NT2/D1 (cell line): Measurements from ENCODE around the gene SRL.

Source experiments
- SUZ12 ChIP-seq: IDR thresholded peaks from 2 replicates; pipeline ENCODE4 v1.6.1; 2011; ENCODE audit not compliant: insufficient read length, insufficient read depth; ENCODE audit errors: extremely low read depth
- YY1 ChIP-seq: IDR thresholded peaks from 2 replicates; pipeline ENCODE4 v1.6.1; 2011; ENCODE audit not compliant: insufficient read length, insufficient read depth
- ZNF274 ChIP-seq: IDR thresholded peaks from 2 replicates; pipeline ENCODE4 v1.6.1; 2011; ENCODE audit warnings: mild to moderate bottlenecking, low read depth, low read length

- no peak for TF ChIP-seq YY1
- no peak for TF ChIP-seq ZNF274
- no peak for TF ChIP-seq SUZ12
Observed at GRCh38 chr16:4206680-4207079, 35.2 kb downstream of the SRL start.
